Daoy (cell line): ENCODE results near the gene KIAA1958. TPM values are rescaled to one million over a fixed set of nuclear protein-coding genes. Genes with fewer than 3 reads are reported as not detected.

Experiments used
- DNase-seq: peaks from one replicate; pipeline ENCODE4 v3.0.0-alpha.2; 2015; ENCODE audit warnings: low read depth
- total RNA-seq: library from RNA; depleted of rRNA; stranded (reverse); fragments of >200 nt; shearing (Covaris generic); gene quantifications from 2 replicates; pipeline ENCODE4 v1.2.3, GENCODE V29; 2014

Gene KIAA1958
- total RNA-seq, 1 experiment from 2014 or later: 4.4 TPM

DNA sequence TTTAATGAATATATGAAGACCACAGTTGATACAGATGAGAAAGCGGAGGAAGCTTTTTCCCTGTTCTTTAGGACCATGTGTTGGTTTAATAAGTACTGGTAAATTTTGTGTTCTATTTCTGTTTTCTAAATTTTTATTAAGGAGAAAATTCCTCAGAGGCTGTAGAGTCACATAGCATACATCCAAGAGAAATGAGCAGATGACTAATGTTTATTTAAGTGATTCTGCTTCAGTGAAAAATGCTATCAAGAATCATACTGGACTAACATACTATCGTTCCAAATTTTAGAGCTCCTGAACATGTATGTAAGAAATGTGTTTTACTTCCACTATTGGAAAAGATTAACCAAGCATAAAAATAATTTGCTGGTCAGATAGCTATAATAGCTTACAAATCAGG, 115.0 kb downstream of the KIAA1958 start:
- DNase-seq: no peak

DNA sequence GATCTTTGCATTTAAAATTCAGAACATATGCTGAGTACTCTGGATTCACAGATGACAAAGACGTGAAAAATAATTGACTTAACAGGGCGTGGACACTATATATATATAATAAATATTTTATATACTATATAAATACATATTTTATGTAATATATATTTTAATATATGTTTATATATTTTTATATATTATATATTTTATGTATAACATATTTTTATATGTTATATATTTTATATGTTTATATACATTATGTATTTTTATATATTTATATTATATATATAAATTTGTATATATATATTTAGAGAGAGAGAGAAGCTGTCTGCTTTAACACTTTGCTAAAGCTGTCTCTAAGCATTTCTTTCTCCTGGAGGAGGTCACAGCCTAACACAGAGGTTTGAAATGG, 118.2 kb downstream of the KIAA1958 start:
- no peak for DNase-seq

DNA sequence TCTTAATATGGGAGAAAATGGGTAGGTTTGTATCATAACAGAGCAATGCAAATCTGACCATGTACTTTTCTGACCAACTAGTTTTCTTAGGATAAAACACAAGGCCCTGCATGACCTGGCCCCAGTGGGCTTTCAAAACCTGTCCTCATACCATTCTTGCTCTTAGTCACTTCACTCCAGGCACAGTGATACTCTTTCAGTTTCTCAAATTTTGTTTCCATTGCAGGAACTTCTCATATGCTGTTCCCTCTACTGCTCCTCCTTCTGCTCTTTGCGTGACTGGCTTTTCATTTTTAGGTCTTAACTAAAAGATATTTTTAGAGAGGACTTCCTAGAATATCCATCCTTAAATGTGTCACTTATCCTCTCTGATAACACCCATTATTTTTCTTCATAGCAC, 118.9 kb downstream of the KIAA1958 start:
- no peak for DNase-seq

DNA sequence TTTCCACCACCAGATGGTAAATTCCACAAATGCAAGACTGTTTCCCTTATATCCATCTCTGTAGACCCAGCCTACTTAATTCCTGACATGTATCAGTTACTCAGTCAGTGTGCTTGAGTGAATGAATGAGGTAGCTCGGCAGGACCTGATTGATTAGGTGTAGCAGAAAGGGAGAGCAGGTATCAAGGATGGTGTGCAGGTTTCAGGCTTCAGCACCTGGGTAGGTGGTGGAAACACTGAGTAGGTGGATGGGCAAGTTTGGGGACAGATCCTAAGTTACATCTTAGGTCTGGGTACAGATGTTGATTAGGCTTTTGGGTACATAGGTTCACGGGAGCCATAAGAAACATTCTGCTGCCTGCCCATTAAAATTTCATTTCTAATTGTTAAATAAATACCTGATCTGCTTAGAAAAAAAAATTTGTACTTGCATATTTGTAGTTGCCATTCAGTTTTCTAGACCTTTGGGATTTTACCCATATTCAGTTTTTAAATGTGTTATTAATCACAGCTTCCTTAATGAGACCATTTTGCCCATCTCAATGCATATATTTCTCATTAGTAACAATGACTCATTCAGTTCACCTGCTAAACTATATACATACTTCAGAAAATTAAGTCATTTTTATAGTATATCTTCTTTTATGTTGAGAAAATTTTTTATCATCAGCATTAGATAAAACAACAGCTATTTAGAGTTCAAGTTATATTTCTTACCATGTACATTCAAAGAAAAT, 119.5 kb downstream of the KIAA1958 start:
- no peak for DNase-seq

DNA sequence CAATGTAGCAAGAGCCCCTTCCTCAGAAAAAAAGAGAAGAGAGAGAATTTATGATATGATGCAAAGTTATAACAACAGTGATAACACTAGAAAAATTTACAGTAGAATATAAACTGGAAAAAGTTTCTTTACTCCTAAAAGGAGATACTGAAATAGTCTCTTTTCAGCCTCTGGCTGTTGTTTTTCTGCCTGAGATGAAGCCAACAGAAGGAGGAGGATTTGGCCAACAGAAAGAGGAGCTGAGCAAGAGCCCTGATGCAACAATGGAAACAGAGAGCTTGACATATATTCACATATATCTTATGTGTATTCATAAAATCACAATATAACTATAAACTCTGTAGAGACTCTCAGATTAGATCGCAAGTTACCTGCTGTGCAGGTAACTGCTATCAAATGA, 122.2 kb downstream of the KIAA1958 start:
- DNase-seq: no peak

DNA sequence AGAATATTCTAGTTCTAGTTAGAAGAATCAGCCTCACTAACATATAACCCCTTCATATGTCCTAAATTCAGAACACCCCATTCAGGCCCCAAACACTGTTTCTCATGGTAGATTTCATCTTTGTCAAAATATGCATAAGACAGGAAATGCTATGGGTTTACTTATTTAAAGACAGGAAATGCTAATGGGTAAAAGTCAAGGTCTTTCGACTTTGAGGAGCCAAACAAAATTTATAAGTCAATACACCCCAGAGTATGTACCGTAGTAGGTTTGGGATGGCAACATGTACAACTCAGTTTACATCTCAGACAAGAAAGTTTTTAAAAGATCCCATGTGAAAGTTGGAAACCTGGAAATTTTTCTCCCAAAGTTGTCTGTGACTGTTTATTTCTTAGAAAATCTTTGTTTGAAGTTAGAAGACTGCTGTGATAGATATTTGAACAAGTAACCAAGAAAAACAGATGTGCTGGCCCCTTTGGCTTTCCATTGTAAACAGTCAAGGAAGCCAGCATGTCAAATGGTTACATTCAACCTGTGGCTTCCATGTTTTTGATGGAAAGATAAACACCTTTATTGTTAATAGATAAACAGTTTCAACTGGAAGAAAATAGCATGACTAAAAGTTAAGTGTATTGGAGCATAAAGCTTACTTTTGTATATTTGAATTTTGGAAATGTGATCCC, 129.1 kb downstream of the KIAA1958 start:
- DNase-seq: no peak

GRCh38 chr9:112617371-112617770, 130.7 kb downstream of the KIAA1958 start:
- no peak for DNase-seq

GRCh38 chr9:112618385-112619009, 131.9 kb downstream of the KIAA1958 start:
- no peak for DNase-seq

- DNase-seq: no peak
Observed at GRCh38 chr9:112620388-112620787, 133.8 kb downstream of the KIAA1958 start.

DNA sequence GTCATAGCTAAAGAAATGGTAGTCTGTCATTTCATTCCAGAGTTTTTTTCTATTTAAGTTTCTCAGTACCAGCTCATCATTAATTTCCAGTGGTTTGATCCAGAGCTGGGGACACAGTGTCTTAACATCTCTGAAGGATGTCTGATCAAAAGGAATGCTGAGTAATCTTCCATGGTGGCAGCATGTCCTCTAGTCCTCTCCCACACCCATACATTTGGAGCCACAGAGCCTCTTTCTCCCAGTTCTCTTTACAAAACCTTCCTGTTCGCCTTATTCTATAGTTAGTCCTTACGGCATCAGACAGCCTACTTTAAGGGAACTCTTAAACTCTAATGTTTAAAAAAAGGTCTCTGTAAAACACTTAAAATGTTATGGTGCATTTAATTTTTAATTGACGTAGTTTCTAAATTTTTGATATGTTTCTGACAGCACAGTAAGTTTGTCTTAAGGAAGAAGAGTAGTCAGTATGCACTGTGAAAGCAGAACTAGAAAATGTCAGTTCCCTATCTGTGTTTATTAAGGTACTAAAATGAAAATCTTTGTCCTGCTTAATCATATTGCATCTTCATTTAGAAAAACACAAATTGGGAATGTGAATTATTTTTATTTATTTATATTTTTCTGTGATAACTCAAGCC, 134.5 kb downstream of the KIAA1958 start:
- no peak for DNase-seq

DNA sequence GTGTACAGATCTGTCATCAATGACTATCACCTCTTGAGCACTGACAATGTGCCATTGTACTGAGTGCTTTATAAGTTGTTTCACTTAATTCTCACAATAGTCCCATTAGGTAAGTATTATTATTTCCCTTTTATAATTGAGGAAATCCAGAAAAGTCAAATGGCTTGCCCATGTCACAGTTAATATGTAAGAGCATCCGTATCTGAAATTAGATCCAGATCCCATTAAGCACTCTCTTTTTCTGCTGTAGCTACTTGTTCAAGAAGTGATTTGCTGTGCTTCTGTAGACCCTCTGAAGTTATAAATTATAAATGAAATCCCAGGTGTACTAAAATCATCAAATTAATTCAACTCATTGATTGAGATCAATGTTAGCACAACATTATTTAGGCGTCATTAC, 136.6 kb downstream of the KIAA1958 start:
- no peak for DNase-seq

GRCh38 chr9:112624711-112625707, 138.4 kb downstream of the KIAA1958 start:
- no peak for DNase-seq

DNA sequence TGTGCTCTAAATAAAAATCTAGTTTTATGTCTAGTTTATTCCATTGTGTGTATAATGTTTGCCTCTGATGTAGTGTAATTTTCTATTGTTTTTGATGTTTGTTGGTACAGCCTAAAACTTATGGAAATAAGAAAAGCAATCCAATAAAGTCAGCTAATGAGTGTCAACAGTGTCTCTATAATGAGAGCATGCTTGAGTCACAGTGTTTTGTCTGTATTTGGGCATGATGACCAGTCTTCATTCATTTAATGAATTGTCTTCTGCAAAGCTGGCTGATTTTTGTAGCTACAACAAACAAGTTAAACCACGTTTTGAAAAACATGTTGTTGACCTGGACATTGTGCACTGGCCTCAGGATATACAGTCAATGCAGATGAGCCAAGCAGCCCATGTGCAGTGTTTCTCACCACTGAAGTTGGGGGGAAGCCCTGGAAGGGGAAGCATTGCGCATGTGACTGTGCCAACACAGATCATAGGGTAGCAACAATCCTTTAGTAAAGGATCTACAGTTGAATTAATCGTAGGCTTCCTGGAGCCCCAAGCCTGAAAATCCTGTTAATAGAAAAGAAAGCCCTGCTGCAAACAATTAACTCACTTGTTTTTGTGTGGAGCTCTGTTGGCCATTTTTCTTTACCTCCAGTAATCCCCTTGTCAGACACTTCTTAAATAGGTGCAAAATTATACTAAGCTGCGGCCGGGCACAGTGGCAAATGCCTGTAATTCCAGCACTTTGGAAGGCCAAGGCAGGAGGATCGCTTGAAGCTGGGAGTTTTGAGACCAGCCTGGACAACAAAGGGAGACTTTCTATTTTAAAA, 143.3 kb downstream of the KIAA1958 start:
- no peak for DNase-seq

DNA sequence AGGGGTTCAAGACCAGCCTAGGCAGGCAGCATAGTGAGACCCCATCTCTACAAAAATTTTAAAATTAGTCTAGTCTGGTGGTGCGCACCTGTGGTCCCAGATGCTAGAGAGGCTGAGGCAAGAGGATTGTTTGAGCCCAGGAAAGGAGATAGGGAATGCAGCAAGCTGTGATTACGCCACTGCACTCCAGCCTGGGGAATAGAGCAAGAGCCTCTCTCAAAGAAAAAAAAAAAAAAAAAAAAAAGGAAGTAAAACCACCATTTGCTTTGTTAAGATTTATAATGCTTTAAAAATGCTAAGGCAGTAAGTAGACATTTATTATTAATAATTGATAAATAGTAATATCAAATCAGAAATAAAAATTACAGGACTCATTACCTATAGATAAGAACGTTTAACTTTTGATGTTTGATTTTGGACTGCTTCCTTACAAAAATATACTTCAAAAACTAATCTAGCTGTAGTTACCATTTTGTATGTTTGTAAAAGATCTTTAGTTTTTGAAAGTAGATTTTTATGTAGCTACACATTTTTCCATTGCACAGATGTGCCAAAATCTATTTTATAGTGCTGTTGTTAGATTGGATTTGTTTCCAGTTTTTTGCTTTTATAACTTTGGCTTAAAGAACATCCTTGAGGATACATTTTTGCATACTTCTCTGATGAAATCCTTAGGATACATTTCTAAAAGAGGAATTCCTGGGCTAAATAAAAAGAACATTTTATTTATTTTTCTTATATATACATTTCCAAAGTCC, 144.9 kb downstream of the KIAA1958 start:
- no peak for DNase-seq

DNA sequence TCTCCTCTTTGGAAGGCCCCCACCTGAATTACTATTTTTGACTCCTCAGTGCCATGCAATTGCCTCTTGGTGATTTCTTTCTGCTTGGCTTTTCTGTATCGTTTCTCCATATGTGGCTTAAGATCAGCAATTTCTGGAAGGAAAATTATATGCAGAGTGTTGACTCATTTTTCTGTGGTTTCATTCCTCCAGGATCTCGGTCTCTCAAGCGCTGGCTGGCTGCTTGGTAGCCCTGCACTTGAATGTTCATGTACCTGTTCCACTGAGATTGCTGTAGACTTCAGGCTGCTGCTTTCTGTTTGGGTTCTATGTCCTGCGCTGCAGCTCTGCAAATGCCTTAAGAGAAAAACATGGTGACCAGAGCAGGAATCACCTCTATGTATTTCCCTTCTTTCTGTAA, 153.7 kb downstream of the KIAA1958 start:
- no peak for DNase-seq

GRCh38 chr9:112642126-112642525, 155.5 kb downstream of the KIAA1958 start:
- no peak for DNase-seq

DNA sequence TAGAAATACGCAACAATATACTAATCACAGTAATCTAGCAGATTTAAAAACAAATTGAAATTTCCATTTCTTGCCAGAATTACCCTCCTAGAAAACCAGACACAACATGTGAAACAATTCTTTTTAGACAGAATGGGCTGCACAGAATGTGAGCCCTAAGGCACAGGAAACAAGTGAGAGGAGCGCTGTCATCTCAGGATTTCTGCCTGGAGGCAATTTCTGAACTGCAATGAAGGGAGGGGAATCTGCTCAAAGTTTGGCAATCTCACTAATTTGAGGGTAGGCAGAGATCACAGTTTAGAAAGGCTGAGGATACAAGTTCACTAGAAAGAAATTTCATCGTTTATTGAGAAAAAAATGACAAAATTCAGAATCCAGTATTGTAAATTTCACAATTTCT, 161.0 kb downstream of the KIAA1958 start:
- DNase-seq: no peak

DNA sequence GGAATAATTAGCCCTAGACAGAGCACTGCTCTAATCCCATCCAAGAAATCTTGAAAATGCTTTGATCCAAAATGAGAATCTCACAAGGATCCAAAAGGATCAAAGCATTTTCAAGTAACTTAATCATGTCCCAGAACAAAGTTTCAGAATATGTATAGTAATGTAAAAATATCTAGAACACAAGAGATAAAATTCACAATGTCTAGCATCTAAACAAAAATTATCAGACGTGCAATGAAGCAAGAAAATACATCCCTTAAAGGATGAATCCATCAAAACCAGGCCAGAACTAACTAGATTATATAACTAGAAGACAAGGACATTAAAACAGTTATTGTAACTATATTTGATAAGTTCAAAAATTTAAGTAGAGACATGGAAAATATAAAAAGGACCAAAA, 162.0 kb downstream of the KIAA1958 start:
- no peak for DNase-seq

- DNase-seq: no peak
Observed at GRCh38 chr9:112654282-112654681, 167.7 kb downstream of the KIAA1958 start.

GRCh38 chr9:112655668-112656067, 169.0 kb downstream of the KIAA1958 start:
- DNase-seq: no peak
